ENCODE results near the gene IRX4. TPM values are rescaled to one million over a fixed set of nuclear protein-coding genes. Genes with fewer than 3 reads are reported as not detected.

Gene IRX4
- total RNA-seq, 4 donors from 2014 or later = 0.78 to 1.7 TPM; not detected in 2

- TF ChIP-seq CTCF (IDR thresholded peaks at IDR 0.05 in 4 of 5, conservative IDR thresholded peaks at IDR 0.05 in 1 of 5) (no peak), POLR2A (IDR thresholded peaks at IDR 0.05) (no peak)
- H3K4me3 ChIP-seq = no peak overlapping the region
- H3K4me1 ChIP-seq = no peaks in the 10 kb centered on the region
- H3K27me3 ChIP-seq = peaks cover 30 to 70% (median 55%) of the 10 kb centered on the region in 3 donors
- intact Hi-C loops (cut with DNase I; ENCODE audit: low total_unique reads) (no loop called here), in situ Hi-C loops (cut with MboI; ENCODE audit: low sequenced_read_pairs in 4 of 4) (no loop called here)
- H3K36me3 ChIP-seq = no peaks in the 10 kb centered on the region
- no peak for ATAC-seq
- no peaks in the 10 kb centered on the region for H3K9me3 ChIP-seq
- no peak for DNase-seq
- no peak overlapping the region for H3K27ac ChIP-seq
Observed at GRCh38 chr5:1851290-1851934, 31.3 kb downstream of the IRX4 start.

- Histone ChIP-seq H3K4me3 (no peak overlapping the region), H3K4me1 (no peaks in the 10 kb centered on the region), H3K9me3 (no peaks in the 10 kb centered on the region), H3K36me3 (no peaks in the 10 kb centered on the region), H3K27me3 (peaks cover 28 to 63% (median 52%) of the 10 kb centered on the region in 3 donors), H3K27ac (no peak overlapping the region)
- DNase-seq = no peak
- no peak for ATAC-seq
- intact Hi-C loops (cut with DNase I; ENCODE audit: low total_unique reads) (no loop called here), in situ Hi-C loops (cut with MboI; ENCODE audit: low sequenced_read_pairs in 4 of 4) (no loop called here)
- no peak for TF ChIP-seq CTCF (IDR thresholded peaks at IDR 0.05 in 4 of 5, conservative IDR thresholded peaks at IDR 0.05 in 1 of 5)
- TF ChIP-seq POLR2A (IDR thresholded peaks at IDR 0.05) = no peak
Observed at GRCh38 chr5:1850324-1851154, 32.2 kb downstream of the IRX4 start.

- Histone ChIP-seq H3K27me3 (peaks cover 24 to 42% (median 36%) of the 10 kb centered on the region in 3 donors), H3K4me3 (no peak overlapping the region), H3K9me3 (no peaks in the 10 kb centered on the region), H3K4me1 (no peaks in the 10 kb centered on the region), H3K36me3 (no peaks in the 10 kb centered on the region), H3K27ac (no peak overlapping the region)
- ATAC-seq = no peak
- in situ Hi-C loops (cut with MboI; ENCODE audit: low sequenced_read_pairs in 4 of 4) (no loop called here), intact Hi-C loops (cut with DNase I; ENCODE audit: low total_unique reads) (no loop called here)
- DNase-seq = no peak
- TF ChIP-seq CTCF (IDR thresholded peaks at IDR 0.05 in 4 of 5, conservative IDR thresholded peaks at IDR 0.05 in 1 of 5) = no peak
- TF ChIP-seq POLR2A (IDR thresholded peaks at IDR 0.05) = no peak
Observed at GRCh38 chr5:1847611-1848010, 35.1 kb downstream of the IRX4 start.

GRCh38 chr5:1847056-1847455, 35.7 kb downstream of the IRX4 start:
- Histone ChIP-seq H3K4me3 (no peak overlapping the region), H3K9me3 (no peaks in the 10 kb centered on the region), H3K36me3 (no peaks in the 10 kb centered on the region), H3K4me1 (no peaks in the 10 kb centered on the region), H3K27me3 (peaks cover 28 to 37% (median 33%) of the 10 kb centered on the region in 3 donors), H3K27ac (no peak overlapping the region)
- TF ChIP-seq POLR2A (IDR thresholded peaks at IDR 0.05) = no peak
- TF ChIP-seq CTCF (IDR thresholded peaks at IDR 0.05 in 4 of 5, conservative IDR thresholded peaks at IDR 0.05 in 1 of 5) = no peak
- intact Hi-C loops (cut with DNase I; ENCODE audit: low total_unique reads) = no loop called here
- in situ Hi-C loops (cut with MboI; ENCODE audit: low sequenced_read_pairs in 4 of 4) = no loop called here
- DNase-seq = no peak
- no peak for ATAC-seq

Measured in gastrocnemius medialis (tissue), 4 donors.